Osteoblast (primary cell): ENCODE results near the gene MFRP. TPM values are rescaled to one million over a fixed set of nuclear protein-coding genes. Genes with fewer than 3 reads are reported as not detected.

Source experiments
- DNase-seq: peaks from one replicate; pipeline ENCODE4 v3.0.0; 2011; ENCODE audit warnings: low spot score, mixed read lengths; ENCODE audit not compliant: insufficient read length; ENCODE audit errors: missing footprints
- H2AFZ ChIP-seq: 2 replicates; pipeline ENCODE4 v1.6.0; 2011; ENCODE audit warnings: mild to moderate bottlenecking, low read length
- H3K27ac ChIP-seq: 2 replicates; pipeline ENCODE4 v1.5.1; 2011; ENCODE audit warnings: mild to moderate bottlenecking, low read depth, low read length, moderate library complexity
- H3K27me3 ChIP-seq: 2 replicates; pipeline ENCODE4 v1.6.0; 2012; ENCODE audit warnings: mild to moderate bottlenecking, control low read depth, inconsistent platforms, low read length, moderate library complexity; ENCODE audit not compliant: insufficient read depth
- H3K36me3 ChIP-seq: 2 replicates; pipeline ENCODE4 v1.5.1; 2011; ENCODE audit warnings: mild to moderate bottlenecking, low read length, control low read depth, moderate library complexity; ENCODE audit not compliant: insufficient read depth
- H3K4me1 ChIP-seq: 2 replicates; pipeline ENCODE4 v1.5.1; 2011; ENCODE audit warnings: mild to moderate bottlenecking, low read length, control low read depth, moderate library complexity; ENCODE audit not compliant: insufficient read depth
- H3K4me2 ChIP-seq: 2 replicates; pipeline ENCODE4 v1.6.0; 2011; ENCODE audit warnings: mild to moderate bottlenecking, low read length; ENCODE audit not compliant: insufficient read depth
- H3K4me3 ChIP-seq: fragments of 200-600 bp; sonication (generic); 3 replicates; pipeline ENCODE4 v1.5.1; 2012; ENCODE audit warnings: mild to moderate bottlenecking, low read length, inconsistent platforms; ENCODE audit not compliant: insufficient read depth
- H3K79me2 ChIP-seq: 2 replicates; pipeline ENCODE4 v1.6.0; 2012; ENCODE audit warnings: mild to moderate bottlenecking, low read length, control low read depth, inconsistent platforms; ENCODE audit not compliant: insufficient read depth
- H3K9me3 ChIP-seq: 2 replicates; pipeline ENCODE4 v1.5.1; 2011; ENCODE audit warnings: low read depth, low read length, control low read depth
- H4K20me1 ChIP-seq: 2 replicates; pipeline ENCODE4 v1.6.0; 2012; ENCODE audit warnings: mild to moderate bottlenecking, low read length, control low read depth; ENCODE audit not compliant: insufficient read depth
- CTCF ChIP-seq: IDR thresholded peaks from 2 replicates; pipeline ENCODE4 v1.5.1; 2011; ENCODE audit warnings: mild to moderate bottlenecking, low read depth, low read length, moderate library complexity; ENCODE audit errors: extremely low read depth
- total RNA-seq: library from RNA; depleted of rRNA; stranded (reverse); fragments of >200 nt; gene quantifications from 2 replicates; pipeline ENCODE4 v1.2.3, GENCODE V29; 2012

The MFRP gene
- total RNA-seq, 1 donor, result not detected

- Histone ChIP-seq H3K4me1 (peaks cover 2% of the 10 kb centered on the region), H3K9me3 (no peaks in the 10 kb centered on the region), H3K4me2 (no peak overlapping the region), H3K36me3 (peaks cover 71% of the 10 kb centered on the region), H4K20me1 (no peaks in the 10 kb centered on the region), H3K27ac (no peak overlapping the region), H3K27me3 (no peaks in the 10 kb centered on the region), H2AFZ (no peak overlapping the region), H3K79me2 (no peaks in the 10 kb centered on the region), H3K4me3 (no peak overlapping the region)
- no peak for DNase-seq
- no peak for TF ChIP-seq CTCF
These were observed 46.1 kb downstream of the MFRP start for GRCh38 chr11:119300198-119300964.

DNA sequence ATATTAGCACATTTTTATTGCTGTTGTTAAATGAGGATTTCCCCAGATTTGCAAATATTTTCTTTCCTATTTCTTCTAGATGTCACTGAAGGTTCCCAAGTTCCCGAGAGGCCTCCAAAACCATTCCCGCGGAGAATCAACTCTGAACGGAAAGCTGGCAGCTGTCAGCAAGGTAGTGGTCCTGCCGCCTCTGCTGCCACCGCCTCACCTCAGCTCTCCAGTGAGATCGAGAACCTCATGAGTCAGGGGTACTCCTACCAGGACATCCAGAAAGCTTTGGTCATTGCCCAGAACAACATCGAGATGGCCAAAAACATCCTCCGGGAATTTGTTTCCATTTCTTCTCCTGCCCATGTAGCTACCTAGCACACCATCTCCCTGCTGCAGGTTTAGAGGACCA lies 47.1 kb downstream of the MFRP start:
- no peaks in the 10 kb centered on the region for H3K9me3 ChIP-seq
- no peaks in the 10 kb centered on the region for H4K20me1 ChIP-seq
- H3K36me3 ChIP-seq, result peaks cover 68% of the 10 kb centered on the region
- H3K4me2 ChIP-seq, result no peak overlapping the region
- no peak overlapping the region for H3K4me3 ChIP-seq
- H3K27me3 ChIP-seq, result no peaks in the 10 kb centered on the region
- no peak overlapping the region for H2AFZ ChIP-seq
- no peak for DNase-seq
- no peak for TF ChIP-seq CTCF
- H3K4me1 ChIP-seq, result peaks cover 2% of the 10 kb centered on the region
- H3K27ac ChIP-seq, result no peak overlapping the region
- no peaks in the 10 kb centered on the region for H3K79me2 ChIP-seq

GRCh38 chr11:119298726-119299125 lies 47.8 kb downstream of the MFRP start:
- H4K20me1 ChIP-seq, result no peaks in the 10 kb centered on the region
- no peak for TF ChIP-seq CTCF
- no peak overlapping the region for H2AFZ ChIP-seq
- no peak for DNase-seq
- H3K4me3 ChIP-seq, result no peak overlapping the region
- H3K9me3 ChIP-seq, result no peaks in the 10 kb centered on the region
- H3K36me3 ChIP-seq, result peaks cover 62% of the 10 kb centered on the region
- H3K4me1 ChIP-seq, result peaks cover 2% of the 10 kb centered on the region
- H3K79me2 ChIP-seq, result no peaks in the 10 kb centered on the region
- H3K27ac ChIP-seq, result no peak overlapping the region
- no peak overlapping the region for H3K4me2 ChIP-seq
- H3K27me3 ChIP-seq, result no peaks in the 10 kb centered on the region

GRCh38 chr11:119297938-119298337 lies 48.6 kb downstream of the MFRP start:
- Histone ChIP-seq H3K27ac (no peak overlapping the region), H4K20me1 (no peaks in the 10 kb centered on the region), H2AFZ (no peak overlapping the region), H3K79me2 (no peaks in the 10 kb centered on the region), H3K4me1 (peaks cover 2% of the 10 kb centered on the region), H3K4me2 (no peak overlapping the region), H3K9me3 (no peaks in the 10 kb centered on the region), H3K4me3 (no peak overlapping the region), H3K27me3 (no peaks in the 10 kb centered on the region), H3K36me3 (peaks cover 54% of the 10 kb centered on the region)
- DNase-seq, result no peak
- no peak for TF ChIP-seq CTCF
